Lower leg skin (tissue), 4 donors: ENCODE results near the gene HEPN1. TPM values are rescaled to one million over a fixed set of nuclear protein-coding genes. Genes with fewer than 3 reads are reported as not detected.

Experiments used
- DNase-seq, 2 donors: peaks; one replicate each; pipeline ENCODE4 v3.0.0-alpha.2; 2019; ENCODE audit warnings: low spot score in 2 of 2
- H3K4me3 ChIP-seq: fragments of 200-600 bp; sonication (generic); 2 replicates; pipeline ENCODE4 v1.5.1; 2017; ENCODE audit warnings: mild to moderate bottlenecking, low read depth; ENCODE audit not compliant: poor library complexity, severe bottlenecking
- CTCF ChIP-seq, 3 donors: fragments of 450-650 bp; IDR thresholded peaks; one replicate each; pipeline ENCODE4 v1.5.1; 2016; ENCODE audit warnings: antibody characterized with exemption in 3 of 3, mild to moderate bottlenecking in 3 of 3, moderate library complexity in 2 of 3
- POLR2A ChIP-seq, 2 donors: fragments of 450-650 bp; IDR thresholded peaks; one replicate each; pipeline ENCODE4 v1.6.1; 2016 to 2017; ENCODE audit warnings: antibody characterized with exemption in 2 of 2, mild to moderate bottlenecking in 1 of 2, moderate library complexity in 1 of 2
- WGBS, 2 donors: methylation state at CpG; one replicate each; pipeline ENCODE4 v1.1.5; 2018; 5-methylcytosine and 5-hydroxymethylcytosine counted together
- intact Hi-C: fragments of 100-400 bp; cut with DNase I; formaldehyde crosslinking; loops from one replicate; pipeline ENCODE4 v1.15.0; 2023; ENCODE audit warnings: low total_unique reads
- total RNA-seq, 4 donors: library from RNA; depleted of rRNA; stranded (reverse); fragments of >200 nt; gene quantifications; one replicate each; pipeline ENCODE4 v1.1.0, GENCODE V29; 2016

The HEPN1 gene
- total RNA-seq, 4 donors from 2014 or later, result not detected

- 62 to 80% methylated on average over 8 of the region's 8 CpGs for WGBS, 2 donors
- TF ChIP-seq POLR2A (IDR thresholded peaks at IDR 0.05), result no peak
- no peak for TF ChIP-seq CTCF (IDR thresholded peaks at IDR 0.05)
- no peak overlapping the region for H3K4me3 ChIP-seq
- intact Hi-C loops, result no loop called here
- DNase-seq, result peak in 1 of 2 donors; percentile 64
These were observed 45.1 kb upstream of the HEPN1 start for GRCh38 chr11:124873951-124874350.

- intact Hi-C loops, result no loop called here
- no peak overlapping the region for H3K4me3 ChIP-seq
- TF ChIP-seq CTCF (IDR thresholded peaks at IDR 0.05), result no peak
- no peak for TF ChIP-seq POLR2A (IDR thresholded peaks at IDR 0.05)
- DNase-seq, result peak in 1 of 2 donors; percentile 74
- 88% methylated on average over 7 of the region's 7 CpGs for WGBS, 2 donors
These were observed 44.3 kb upstream of the HEPN1 start for GRCh38 chr11:124874571-124875255.

DNA sequence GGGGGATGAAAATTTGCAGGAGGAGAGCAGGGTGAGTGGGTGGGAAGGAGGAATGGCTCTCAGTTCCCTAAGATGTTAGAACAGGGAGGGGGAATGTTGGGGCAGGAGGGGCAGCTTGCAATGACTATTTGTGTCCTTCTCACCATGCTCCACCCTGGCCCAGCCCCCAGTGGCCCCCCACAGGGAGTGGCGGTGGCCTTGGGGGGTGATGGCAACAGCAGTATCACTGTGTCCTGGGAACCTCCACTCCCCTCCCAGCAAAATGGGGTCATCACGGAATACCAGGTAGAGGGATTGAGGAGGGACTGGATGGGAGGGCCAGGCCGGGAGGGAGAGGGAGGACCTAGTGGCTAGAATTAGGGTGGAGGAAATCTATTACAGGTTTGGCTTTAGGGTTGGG is 43.6 kb upstream of the HEPN1 start:
- TF ChIP-seq CTCF (IDR thresholded peaks at IDR 0.05) (no peak), POLR2A (IDR thresholded peaks at IDR 0.05) (no peak)
- intact Hi-C loops, result no loop called here
- H3K4me3 ChIP-seq, result no peak overlapping the region
- WGBS, 2 donors, result 50 to 71% methylated on average over 3 of the region's 3 CpGs
- DNase-seq, result peak in 1 of 2 donors; percentile 83

DNA sequence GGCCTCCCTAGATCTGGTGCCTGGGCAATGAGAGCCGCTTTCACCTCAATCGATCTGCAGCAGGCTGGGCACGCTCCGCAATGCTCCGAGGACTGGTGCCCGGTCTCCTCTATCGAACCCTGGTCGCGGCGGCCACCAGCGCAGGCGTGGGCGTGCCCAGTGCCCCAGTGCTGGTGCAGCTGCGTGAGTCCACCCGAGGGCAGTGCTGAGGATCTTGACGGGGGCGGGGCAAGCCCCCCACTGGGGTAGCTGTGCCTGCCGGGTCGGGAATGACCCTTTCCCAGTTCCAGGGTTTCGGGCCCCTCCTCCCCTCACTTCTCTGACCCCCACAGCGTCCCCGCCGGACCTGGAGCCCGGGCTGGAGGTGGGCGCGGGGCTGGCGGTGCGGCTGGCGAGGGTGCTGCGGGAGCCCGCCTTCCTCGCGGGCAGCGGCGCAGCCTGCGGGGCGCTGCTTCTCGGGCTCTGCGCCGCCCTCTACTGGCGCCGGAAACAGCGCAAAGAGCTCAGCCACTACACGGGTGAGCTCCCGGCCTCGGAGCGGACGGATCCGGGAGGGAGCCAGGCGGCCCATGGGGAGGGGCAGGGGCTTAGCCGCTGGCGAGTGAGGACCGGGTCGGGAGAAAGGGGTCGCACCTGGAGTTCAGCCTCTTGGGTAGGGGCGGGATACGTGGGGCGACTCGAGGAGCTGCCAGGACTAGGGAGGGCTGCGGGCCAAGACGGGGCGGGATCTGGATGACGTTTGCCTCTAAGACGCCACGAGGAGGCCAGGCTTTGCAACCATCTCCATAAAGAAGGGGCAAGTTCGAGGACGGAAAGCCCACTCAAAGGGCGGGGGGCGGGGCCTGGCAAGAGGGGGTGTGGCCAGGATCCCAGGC is 42.9 kb upstream of the HEPN1 start:
- WGBS, 2 donors, result 0% methylated on average over 34 to 48 of the region's 69 CpGs
- TF ChIP-seq CTCF (IDR thresholded peaks at IDR 0.05) (no peak), POLR2A (IDR thresholded peaks at IDR 0.05) (no peak)
- peak; percentile 76 to 96 for DNase-seq
- intact Hi-C loops, result no loop called here
- peak overlapping the region; percentile 21 for H3K4me3 ChIP-seq

GRCh38 chr11:124876818-124877630 is 42.0 kb upstream of the HEPN1 start:
- H3K4me3 ChIP-seq, result no peak overlapping the region
- TF ChIP-seq CTCF (IDR thresholded peaks at IDR 0.05) (no peak), POLR2A (IDR thresholded peaks at IDR 0.05) (no peak)
- intact Hi-C loops, result no loop called here
- peak in 1 of 2 donors; percentile 78 for DNase-seq
- 26 to 30% methylated on average over 30 of the region's 30 CpGs for WGBS, 2 donors
